Breast epithelium (tissue), 3 donors: Measurements from ENCODE around the gene CACNA1F.

Experiments used
- CTCF ChIP-seq, 3 donors: fragments of 450-650 bp; IDR thresholded peaks; one replicate each; pipeline ENCODE4 v1.5.1; 2016 to 2017; ENCODE audit warnings: antibody characterized with exemption in 3 of 3, mild to moderate bottlenecking in 3 of 3, moderate library complexity in 3 of 3
- POLR2A ChIP-seq: fragments of 450-650 bp; IDR thresholded peaks from one replicate; pipeline ENCODE4 v1.6.1; 2016; ENCODE audit warnings: antibody characterized with exemption, mild to moderate bottlenecking, moderate library complexity
- POLR2AphosphoS5 ChIP-seq, 3 donors: sonication (generic); formaldehyde crosslinking; IDR thresholded peaks; one replicate each; pipeline ENCODE4 v1.6.1; 2017; ENCODE audit warnings: antibody characterized with exemption in 3 of 3

GRCh38 chrX:49206543-49206942, 26.6 kb downstream of the CACNA1F start:
- TF ChIP-seq CTCF (IDR thresholded peaks at IDR 0.05): no peak
- no peak for TF ChIP-seq POLR2AphosphoS5 (IDR thresholded peaks at IDR 0.05)
- no peak for TF ChIP-seq POLR2A
